Keratinocyte (primary cell): ENCODE data around the gene TAGLN. TPM values are rescaled to one million over a fixed set of nuclear protein-coding genes. Genes with fewer than 3 reads are reported as not detected.

ENCODE experiments used
- DNase-seq: peaks from one replicate; pipeline ENCODE4 v3.0.0-alpha.2; 2011; ENCODE audit warnings: low read depth, missing footprints, low spot score
- FAIRE-seq: peaks from 2 replicates; lab custom pipeline; 2011; peaks lifted over from hg19 to GRCh38; lab: Jason Lieb, UNC
- H2AFZ ChIP-seq: 2 replicates; pipeline ENCODE4 v1.6.0; 2012; ENCODE audit warnings: low read length, control low read depth, inconsistent platforms; ENCODE audit not compliant: control insufficient read depth
- H3K27ac ChIP-seq: 2 replicates; pipeline ENCODE4 v1.5.1; 2011; ENCODE audit warnings: low read length; ENCODE audit not compliant: control insufficient read depth, insufficient read depth
- H3K27me3 ChIP-seq: 3 replicates; pipeline ENCODE4 v1.6.0; 2011; ENCODE audit warnings: low read length; ENCODE audit not compliant: control insufficient read depth, insufficient read depth; ENCODE audit errors: extremely low read depth
- H3K36me3 ChIP-seq, 2 experiments: 2 replicates in 1 of 2; 3 replicates in 1 of 2; pipeline ENCODE4 v1.5.1; 2011; ENCODE audit warnings: low read length in 2 of 2, mild to moderate bottlenecking in 1 of 2; ENCODE audit not compliant: control insufficient read depth in 2 of 2, insufficient read depth in 2 of 2; ENCODE audit errors: extremely low read depth in 1 of 2
- H3K4me1 ChIP-seq: 3 replicates; pipeline ENCODE4 v1.5.1; 2011; ENCODE audit warnings: low read length; ENCODE audit not compliant: control insufficient read depth, insufficient read depth; ENCODE audit errors: extremely low read depth
- H3K4me2 ChIP-seq: 3 replicates; pipeline ENCODE4 v1.6.0; 2011; ENCODE audit warnings: low read depth, low read length; ENCODE audit not compliant: control insufficient read depth, insufficient read depth; ENCODE audit errors: extremely low read depth
- H3K4me3 ChIP-seq, 3 experiments: fragments of 200-600 bp in 1 of 3; sonication (generic) in 1 of 3; 2 replicates in 2 of 3; 3 replicates in 1 of 3; pipeline ENCODE4 v1.5.1; 2011 to 2016; ENCODE audit warnings: low read length in 3 of 3, mild to moderate bottlenecking in 3 of 3, control low read depth in 2 of 3, inconsistent platforms in 1 of 3, low read depth in 1 of 3, mixed read lengths in 1 of 3, mixed run types in 1 of 3, moderate library complexity in 1 of 3; ENCODE audit not compliant: control insufficient read depth in 2 of 3, insufficient read depth in 2 of 3; ENCODE audit errors: extremely low read depth in 1 of 3
- H3K79me2 ChIP-seq: 2 replicates; pipeline ENCODE4 v1.6.0; 2012; ENCODE audit warnings: low read length; ENCODE audit not compliant: control insufficient read depth, insufficient read depth
- H3K9ac ChIP-seq: 3 replicates; pipeline ENCODE4 v1.6.0; 2011; ENCODE audit warnings: low read length; ENCODE audit not compliant: control insufficient read depth, insufficient read depth; ENCODE audit errors: extremely low read depth
- H3K9me1 ChIP-seq: 3 replicates; pipeline ENCODE4 v1.6.0; 2011; ENCODE audit warnings: low read length; ENCODE audit not compliant: control insufficient read depth, insufficient read depth; ENCODE audit errors: extremely low read depth
- H3K9me3 ChIP-seq: 2 replicates; pipeline ENCODE4 v1.5.1; 2012; ENCODE audit warnings: low read depth, low read length; ENCODE audit not compliant: control insufficient read depth
- H4K20me1 ChIP-seq: 3 replicates; pipeline ENCODE4 v1.6.0; 2011; ENCODE audit warnings: low read length; ENCODE audit not compliant: control insufficient read depth, insufficient read depth; ENCODE audit errors: extremely low read depth
- CTCF ChIP-seq, 3 experiments: IDR thresholded peaks in 1 of 3; conservative IDR thresholded peaks in 1 of 3; optimal IDR thresholded peaks in 1 of 3; 2 replicates in 2 of 3; 3 replicates in 1 of 3; pipeline versions ENCODE3 to v1.5.1; 2011; ENCODE audit warnings: low read length in 3 of 3, mild to moderate bottlenecking in 3 of 3, moderate library complexity in 2 of 3, control low read depth in 1 of 3, inconsistent platforms in 1 of 3; ENCODE audit not compliant: insufficient read depth in 2 of 3; ENCODE audit errors: extremely low read depth in 1 of 3
- EZH2 ChIP-seq: IDR thresholded peaks from one replicate; pipeline ENCODE4 v1.6.1; 2012; ENCODE audit warnings: inconsistent platforms, mild to moderate bottlenecking, low read length, moderate library complexity
- dilution Hi-C: fragments of 300-500 bp; cut with MboI; formaldehyde crosslinking; loops from one replicate; pipeline ENCODE4 v1.7.0; 2020; ENCODE audit warnings: low sequenced_read_pairs; ENCODE audit not compliant: extremely low pct_ligation_motif_present
- polyA plus RNA-seq, 5 experiments: library from polyadenylated mRNA; depleted of rRNA in 3 of 5; stranded (reverse) in 3 of 5; stranded (forward) in 1 of 5; unstranded in 1 of 5; fragments of >200 nt; gene quantifications; 1 replicate in 1 of 5; 2 replicates in 3 of 5; 3 replicates in 1 of 5; pipeline versions ENCODE4 v1.2.1 to v1.2.3, GENCODE V29; 2011 to 2012; ENCODE audit warnings: missing spikeins in 2 of 5, low read depth in 1 of 5, low replicate concordance in 1 of 5

TAGLN gene
- polyA plus RNA-seq, 1 donor (not counting 4 experiments of a cell fraction or from before 2014, with no cell fraction given): 26.6 TPM

- peaks cover 9% of the 10 kb centered on the region for H3K4me1 ChIP-seq
- no peak overlapping the region for H3K4me2 ChIP-seq
- FAIRE-seq (peak; percentile 69), DNase-seq (peak; percentile 35)
- TF ChIP-seq CTCF (optimal IDR thresholded peaks at IDR 0.05 in 1 of 3, IDR thresholded peaks at IDR 0.05 in 1 of 3, conservative IDR thresholded peaks at IDR 0.05 in 1 of 3; ENCODE audit: extremely low read depth in 1 of 3, insufficient read depth in 2 of 3, low read length in 3 of 3) (peak; percentile 69 to 76 (median 76)), EZH2 (no peak)
- H2AFZ ChIP-seq: no peak overlapping the region
- H3K79me2 ChIP-seq: peaks cover 25% of the 10 kb centered on the region
- H3K9ac ChIP-seq: no peak overlapping the region
- H3K9me1 ChIP-seq: peaks cover 2% of the 10 kb centered on the region
- no peak overlapping the region for H3K27ac ChIP-seq
- no peaks in the 10 kb centered on the region for H4K20me1 ChIP-seq
- no peaks in the 10 kb centered on the region for H3K9me3 ChIP-seq
- H3K36me3 ChIP-seq: peaks cover 43 to 50% of the 10 kb centered on the region in 2 experiments
- dilution Hi-C loops: no loop called here
- H3K4me3 ChIP-seq: no peak overlapping the region
- H3K27me3 ChIP-seq: no peaks in the 10 kb centered on the region
Measured at GRCh38 chr11:117226388-117227385, 27.5 kb downstream of the TAGLN start.

- Histone ChIP-seq H2AFZ (no peak overlapping the region), H3K27ac (no peak overlapping the region), H3K36me3 (peaks cover 38 to 41% of the 10 kb centered on the region in 2 experiments), H3K4me2 (no peak overlapping the region), H3K27me3 (no peaks in the 10 kb centered on the region), H3K4me1 (peaks cover 10% of the 10 kb centered on the region), H4K20me1 (no peaks in the 10 kb centered on the region), H3K79me2 (peaks cover 32% of the 10 kb centered on the region), H3K9ac (no peak overlapping the region), H3K9me3 (no peaks in the 10 kb centered on the region), H3K4me3 (no peak overlapping the region), H3K9me1 (no peaks in the 10 kb centered on the region)
- DNase-seq (no peak), FAIRE-seq (no peak)
- no peak for TF ChIP-seq EZH2
- no peak for TF ChIP-seq CTCF (optimal IDR thresholded peaks at IDR 0.05 in 1 of 3, IDR thresholded peaks at IDR 0.05 in 1 of 3, conservative IDR thresholded peaks at IDR 0.05 in 1 of 3; ENCODE audit: extremely low read depth in 1 of 3, insufficient read depth in 2 of 3, low read length in 3 of 3)
- dilution Hi-C loops: no loop called here
Measured at GRCh38 chr11:117228091-117228490, 28.9 kb downstream of the TAGLN start.
